Activated CD4-positive, CD25-positive, alpha-beta regulatory T cell treated with anti-CD3 and anti-CD28 coated beads, Interleukin-2, amount 50 U/mL, for 16 hours (primary cell): ENCODE results near the gene CEP95.
"Not testable (repeated sequence)": the region's sequence is repeated elsewhere in the genome, so short reads cannot be mapped to it uniquely, and the experiment has no call there.

Experiments used
- DNase-seq: peaks from one replicate; pipeline ENCODE4 v3.0.0-alpha.2; 2020; ENCODE audit warnings: low read depth, low spot score

CEP95 gene

GRCh38 chr17:64572682-64573154 lies 65.9 kb downstream of the CEP95 start:
- DNase-seq = no peak

DNA sequence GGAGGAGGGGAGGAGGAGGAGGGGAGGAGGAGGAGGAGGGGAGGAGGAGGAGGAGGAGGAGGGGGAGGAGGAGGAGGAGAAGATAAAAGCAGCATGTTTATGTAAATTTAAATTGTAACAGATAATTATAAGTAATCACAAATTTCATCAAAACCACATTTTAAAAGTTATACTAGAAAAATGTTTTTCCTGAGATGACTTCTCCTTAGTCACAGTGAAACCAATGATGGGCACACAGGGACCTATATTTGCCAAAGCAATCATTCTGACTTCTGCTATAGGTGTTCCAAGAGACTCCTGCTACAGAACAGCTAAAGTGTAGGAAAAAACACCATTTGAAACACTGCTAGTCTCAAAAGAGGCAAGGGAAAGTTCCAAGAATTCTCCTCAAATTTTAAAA lies 66.4 kb downstream of the CEP95 start:
- no peak for DNase-seq

GRCh38 chr17:64574646-64575045 lies 67.9 kb downstream of the CEP95 start:
- DNase-seq = no peak

DNA sequence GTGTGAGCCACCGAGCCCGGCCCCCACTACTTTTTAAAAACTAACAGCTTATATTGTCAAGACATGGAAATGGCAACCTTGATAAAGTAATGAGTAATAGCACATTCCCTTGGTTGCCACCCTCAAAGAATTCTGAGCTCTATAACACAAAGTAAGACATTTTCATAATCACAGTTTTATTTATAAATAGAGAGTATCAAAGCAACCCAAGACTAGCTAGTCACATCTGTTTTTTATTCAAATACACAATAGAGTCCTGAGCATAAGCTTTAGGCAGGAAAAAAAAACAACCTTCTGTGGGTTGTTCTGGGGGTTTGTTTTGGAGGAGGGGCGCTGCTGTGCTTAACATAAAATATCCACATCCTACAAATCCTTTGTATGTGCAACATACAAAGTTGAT lies 68.7 kb downstream of the CEP95 start:
- DNase-seq = no peak

DNA sequence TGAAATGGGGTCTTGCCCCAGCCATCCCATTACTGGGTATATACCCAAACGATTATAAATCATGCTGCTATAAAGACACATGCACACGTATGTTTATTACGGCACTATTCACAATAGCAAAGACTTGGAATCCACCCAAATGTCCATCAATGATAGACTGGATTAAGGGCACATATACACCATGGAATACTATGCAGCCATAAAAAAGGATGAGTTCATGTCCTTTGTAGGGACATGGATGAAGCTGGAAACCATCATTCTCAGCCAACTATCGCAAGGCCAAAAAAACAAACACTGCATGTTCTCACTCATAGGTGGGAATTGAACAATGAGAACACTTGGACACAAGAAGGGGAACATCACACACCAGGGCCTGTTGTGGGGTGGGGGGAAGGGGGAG lies 70.2 kb downstream of the CEP95 start:
- DNase-seq = not testable (repeated sequence)

- no peak for DNase-seq
These were observed 73.1 kb downstream of the CEP95 start for GRCh38 chr17:64579917-64580316.

DNA sequence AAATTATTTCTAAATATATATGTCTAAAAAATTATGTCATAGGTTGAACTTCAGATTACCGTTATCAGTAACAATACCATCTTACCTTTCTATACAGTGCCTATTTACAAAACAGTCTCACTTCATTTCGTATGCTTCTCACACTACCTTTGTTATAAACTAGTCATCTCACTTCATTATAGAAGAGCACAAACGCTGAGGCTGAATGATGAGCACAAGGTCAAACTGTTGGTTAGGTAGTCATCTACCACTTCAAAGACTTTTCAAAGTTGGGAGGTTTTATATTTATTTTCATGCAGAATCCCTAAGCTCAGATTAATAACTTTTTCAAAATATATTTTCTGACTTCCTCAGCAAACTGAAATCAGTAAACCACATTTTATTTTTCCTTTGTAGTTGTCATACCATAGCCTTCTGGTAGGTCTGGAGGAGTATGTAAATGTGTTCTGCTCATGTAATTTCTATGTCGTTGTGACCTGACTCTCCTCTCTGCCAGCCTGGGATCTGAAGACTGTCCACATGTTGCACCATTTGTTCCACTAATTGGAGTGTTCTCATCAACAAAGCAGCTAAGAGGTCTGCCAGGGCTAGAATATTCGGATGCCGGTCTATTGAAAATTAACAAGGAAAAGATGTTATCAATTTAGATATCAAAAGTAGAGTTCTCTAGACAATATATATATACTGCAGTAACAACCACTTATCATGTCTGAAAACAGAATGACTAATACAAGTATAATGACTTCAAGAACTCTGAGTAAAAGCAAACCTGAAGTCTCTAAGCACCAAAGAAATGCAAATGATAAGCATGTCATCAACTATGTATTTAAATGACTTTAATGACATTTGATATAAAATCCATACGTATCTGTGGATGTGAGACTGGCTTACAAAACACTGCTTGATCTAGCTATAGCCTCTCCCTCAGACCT lies 73.9 kb downstream of the CEP95 start:
- no peak for DNase-seq

- no peak for DNase-seq
These were observed 76.3 kb downstream of the CEP95 start for GRCh38 chr17:64583038-64583437.

- DNase-seq = no peak
These were observed 78.4 kb downstream of the CEP95 start for GRCh38 chr17:64585146-64585545.
